Activated B cell treated with CpG ODN at 0.5 μM for 24 hours (primary cell): ENCODE results near the gene SMURF2. TPM values are rescaled to one million over a fixed set of nuclear protein-coding genes. Genes with fewer than 3 reads are reported as not detected.

Experiments used
- ATAC-seq: fragments of 200-7000 bp; cut with Tn5 transposase; one replicate; pipeline ENCODE4 v1.10.0; 2021; ENCODE audit warnings: low read depth, mild to moderate bottlenecking, moderate library complexity
- CTCF ChIA-PET: fragments of 350-600 bp; sonication (Branson Sonifier 250); formaldehyde crosslinking; loops from one replicate; lab custom pipeline; 2021; ENCODE audit warnings: antibody characterized with exemption; lab: Charles Lee
- POLR2A ChIA-PET: fragments of 350-600 bp; sonication (Branson Sonifier 250); formaldehyde crosslinking; loops from one replicate; lab custom pipeline; 2021; ENCODE audit warnings: antibody characterized with exemption; lab: Charles Lee
- DNase-seq: peaks from one replicate; pipeline ENCODE4 v3.0.0; 2022
- H3K27ac Mint-ChIP-seq: one replicate; pipeline ENCODE4 v1.8.0; 2020; ENCODE audit warnings: mixed read lengths
- H3K27me3 Mint-ChIP-seq: one replicate; pipeline ENCODE4 v1.8.0; 2021; ENCODE audit warnings: mixed read lengths
- H3K36me3 Mint-ChIP-seq: one replicate; pipeline ENCODE4 v1.8.0; 2021; ENCODE audit warnings: low read depth, mixed read lengths
- H3K4me1 Mint-ChIP-seq: one replicate; pipeline ENCODE4 v1.8.0; 2021; ENCODE audit warnings: mixed read lengths
- H3K4me3 Mint-ChIP-seq: one replicate; pipeline ENCODE4 v1.8.0; 2020; ENCODE audit warnings: mild to moderate bottlenecking, mixed read lengths
- H3K9me3 Mint-ChIP-seq: one replicate; pipeline ENCODE4 v1.8.0; 2020; ENCODE audit warnings: mixed read lengths
- CTCF ChIP-seq: fragments of 200-600 bp; IDR thresholded peaks from one replicate; pipeline ENCODE4 v1.8.0; 2022; ENCODE audit warnings: antibody characterized with exemption, mild to moderate bottlenecking
- intact Hi-C: fragments of 100-400 bp; cut with micrococcal nuclease; formaldehyde crosslinking; loops from one replicate; pipeline ENCODE4 v1.15.1; 2024
- total RNA-seq: library from RNA; stranded (reverse); gene quantifications from 2 replicates; pipeline ENCODE4 v1.2.3, GENCODE V29; 2022

Gene SMURF2
- total RNA-seq, 1 donor from 2014 or later: 23.0 TPM

- no peak for DNase-seq
- Mint-ChIP-seq H3K4me3 (no peak overlapping the region), H3K27ac (no peak overlapping the region), H3K9me3 (no peaks in the 10 kb centered on the region), H3K36me3 (peaks cover 10% of the 10 kb centered on the region), H3K27me3 (no peaks in the 10 kb centered on the region), H3K4me1 (peaks cover 49% of the 10 kb centered on the region)
- no peak for TF ChIP-seq CTCF
- ChIA-PET CTCF (interaction anchor here (1.6 kb wide), 1 partner anchor 19 kb away, joined by 3 read pairs; no protein-coding TSS in a partner anchor), POLR2A (no interaction called here)
- ATAC-seq: no peak
- intact Hi-C loops: no loop called here
These were observed 31.5 kb downstream of the SMURF2 start for GRCh38 chr17:64630309-64631223.

GRCh38 chr17:64628641-64629040 lies 33.5 kb downstream of the SMURF2 start:
- ChIA-PET CTCF (no interaction called here), POLR2A (no interaction called here)
- intact Hi-C loops: no loop called here
- Mint-ChIP-seq H3K27ac (no peak overlapping the region), H3K4me3 (no peak overlapping the region), H3K36me3 (peaks cover 13% of the 10 kb centered on the region), H3K9me3 (no peaks in the 10 kb centered on the region), H3K27me3 (no peaks in the 10 kb centered on the region), H3K4me1 (peaks cover 40% of the 10 kb centered on the region)
- no peak for ATAC-seq
- TF ChIP-seq CTCF: no peak
- no peak for DNase-seq

DNA sequence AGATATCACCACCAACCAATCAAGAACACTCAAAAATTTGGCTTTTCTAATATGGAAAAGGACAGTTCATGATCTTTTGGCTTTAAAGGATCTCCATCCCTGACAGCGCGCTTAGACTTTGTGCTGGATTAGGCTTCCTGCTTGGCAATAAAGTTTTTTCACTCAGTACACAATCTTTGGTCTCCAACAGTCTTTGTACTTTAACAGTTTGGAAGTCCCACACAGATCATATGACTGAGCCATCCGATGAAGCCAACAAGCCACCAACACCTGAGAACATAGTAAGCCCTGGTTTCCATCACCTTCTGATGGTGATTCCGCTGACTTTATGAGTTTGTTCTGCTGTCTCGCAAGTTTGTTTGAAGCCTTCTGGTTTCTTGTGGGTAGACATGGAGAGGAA lies 34.3 kb downstream of the SMURF2 start:
- H3K4me3 Mint-ChIP-seq: no peak overlapping the region
- ChIA-PET POLR2A (no interaction called here), CTCF (no interaction called here)
- no peaks in the 10 kb centered on the region for H3K9me3 Mint-ChIP-seq
- H3K36me3 Mint-ChIP-seq: peaks cover 14% of the 10 kb centered on the region
- ATAC-seq (no peak), DNase-seq (no peak)
- intact Hi-C loops: no loop called here
- H3K27me3 Mint-ChIP-seq: no peaks in the 10 kb centered on the region
- H3K4me1 Mint-ChIP-seq: peaks cover 42% of the 10 kb centered on the region
- TF ChIP-seq CTCF: no peak
- H3K27ac Mint-ChIP-seq: no peak overlapping the region

DNA sequence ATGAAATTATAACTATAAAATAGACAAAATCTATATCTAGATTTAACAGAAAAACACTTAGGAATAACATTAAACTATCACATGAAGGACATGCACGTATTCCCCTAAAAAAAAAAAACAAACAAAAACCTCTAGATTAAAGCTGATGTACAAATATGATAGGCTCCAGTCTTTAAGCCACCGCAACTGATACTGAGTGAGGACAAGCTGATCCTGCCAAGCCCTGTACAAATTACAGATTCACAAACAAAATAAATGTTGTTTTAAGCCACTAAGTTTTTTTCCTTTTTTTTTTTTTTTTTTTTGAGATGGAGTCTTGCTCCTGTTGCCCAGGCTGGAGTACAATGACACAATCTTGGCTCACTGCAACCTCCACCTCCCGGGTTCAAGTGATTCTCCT lies 35.3 kb downstream of the SMURF2 start:
- DNase-seq (no peak), ATAC-seq (no peak)
- Mint-ChIP-seq H3K36me3 (peaks cover 12% of the 10 kb centered on the region), H3K9me3 (no peaks in the 10 kb centered on the region), H3K27ac (no peak overlapping the region), H3K4me1 (peaks cover 41% of the 10 kb centered on the region), H3K4me3 (no peak overlapping the region), H3K27me3 (no peaks in the 10 kb centered on the region)
- no peak for TF ChIP-seq CTCF
- ChIA-PET POLR2A (no interaction called here), CTCF (no interaction called here)
- intact Hi-C loops: no loop called here

DNA sequence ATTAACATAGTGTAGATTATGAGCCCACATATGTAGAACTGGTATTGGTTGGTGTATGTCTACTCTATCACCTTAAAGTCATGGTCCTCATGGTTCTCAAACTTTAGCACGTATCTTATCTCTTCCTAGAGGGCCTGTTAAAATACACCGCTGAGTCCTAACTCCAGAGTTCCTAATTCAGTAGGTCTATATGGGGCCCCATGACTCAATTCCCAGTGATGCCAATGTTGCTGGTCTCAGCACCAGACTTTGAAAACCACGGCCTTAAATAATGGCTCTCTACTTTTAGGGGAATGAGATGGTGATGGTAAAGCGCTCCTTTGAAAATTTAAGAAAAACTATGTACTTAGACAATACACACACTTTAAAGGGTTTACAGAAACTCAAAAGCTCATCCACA lies 36.6 kb downstream of the SMURF2 start:
- CTCF ChIA-PET: interaction anchor here (0.6 kb wide), 1 partner anchor 78 kb away, joined by 3 read pairs; no protein-coding TSS in a partner anchor
- intact Hi-C loops: no loop called here
- Mint-ChIP-seq H3K4me3 (no peak overlapping the region), H3K36me3 (peaks cover 12% of the 10 kb centered on the region), H3K4me1 (peaks cover 31% of the 10 kb centered on the region), H3K27me3 (no peaks in the 10 kb centered on the region), H3K9me3 (no peaks in the 10 kb centered on the region), H3K27ac (no peak overlapping the region)
- no peak for TF ChIP-seq CTCF
- DNase-seq (no peak), ATAC-seq (no peak)
- POLR2A ChIA-PET: no interaction called here
